Spleen (tissue), 11 donors: ENCODE results near the gene ZNF841. TPM values are rescaled to one million over a fixed set of nuclear protein-coding genes. Genes with fewer than 3 reads are reported as not detected.
"Not testable (repeated sequence)": the region's sequence is repeated elsewhere in the genome, so short reads cannot be mapped to it uniquely, and the experiment has no call there.

ENCODE experiments used
- DNase-seq: peaks from one replicate; pipeline ENCODE4 v3.0.0-alpha.2; 2020
- H3K27ac ChIP-seq, 8 donors: fragments of 200-600 bp; sonication (generic) in 7 of 8; 1 replicate in 4 of 8; 2 replicates in 4 of 8; pipeline versions ENCODE4 v1.5.0 to v1.8.0; 2016 to 2021; ENCODE audit warnings: inconsistent platforms in 4 of 8, mild to moderate bottlenecking in 4 of 8, moderate library complexity in 1 of 8
- H3K27me3 ChIP-seq, 7 donors: fragments of 200-600 bp; sonication (generic) in 6 of 7; replicated peaks in 1 of 7; 1 replicate in 4 of 7; 2 replicates in 3 of 7; pipeline versions ENCODE4 v1.5.0 to v1.8.0; 2016 to 2021; ENCODE audit warnings: inconsistent platforms in 3 of 7, mild to moderate bottlenecking in 1 of 7
- H3K36me3 ChIP-seq, 6 donors: fragments of 200-600 bp; sonication (generic) in 5 of 6; 1 replicate in 4 of 6; 2 replicates in 2 of 6; pipeline versions ENCODE4 v1.5.0 to v1.8.0; 2016 to 2021; ENCODE audit warnings: inconsistent platforms in 2 of 6
- H3K4me1 ChIP-seq, 6 donors: fragments of 200-600 bp; sonication (generic) in 5 of 6; 1 replicate in 3 of 6; 2 replicates in 3 of 6; pipeline versions ENCODE4 v1.5.0 to v1.8.0; 2016 to 2021; ENCODE audit warnings: inconsistent platforms in 3 of 6
- H3K4me3 ChIP-seq, 8 donors: fragments of 200-600 bp; sonication (generic) in 7 of 8; 1 replicate in 4 of 8; 2 replicates in 4 of 8; pipeline versions ENCODE4 v1.5.0 to v1.8.0; 2016 to 2021; ENCODE audit warnings: inconsistent platforms in 4 of 8, mild to moderate bottlenecking in 4 of 8, moderate library complexity in 2 of 8
- H3K9me3 ChIP-seq, 8 donors: fragments of 200-600 bp; sonication (generic) in 7 of 8; 1 replicate in 4 of 8; 2 replicates in 4 of 8; pipeline versions ENCODE4 v1.5.0 to v1.8.0; 2016 to 2021; ENCODE audit warnings: inconsistent platforms in 4 of 8
- POLR2A ChIP-seq, 3 donors: fragments of 450-650 bp; IDR thresholded peaks; one replicate each; pipeline ENCODE4 v1.5.1; 2017; ENCODE audit warnings: antibody characterized with exemption in 3 of 3, mild to moderate bottlenecking in 1 of 3
- POLR2AphosphoS5 ChIP-seq, 3 donors: sonication (generic); formaldehyde crosslinking; IDR thresholded peaks; one replicate each; pipeline ENCODE4 v1.5.1; 2017; ENCODE audit warnings: antibody characterized with exemption in 3 of 3
- WGBS, 5 donors: extraction: QIAGEN DNeasy Blood & Tissue Kit in 3 of 5; methylation state at CpG; one replicate each; pipeline versions ENCODE4 v1.1.5 to v1.1.7; 2013 to 2018; 5-methylcytosine and 5-hydroxymethylcytosine counted together
- intact Hi-C: fragments of 100-400 bp; cut with DNase I; formaldehyde crosslinking; loops from one replicate; pipeline ENCODE4 v1.15.0; 2023; ENCODE audit warnings: low total_unique reads
- polyA plus RNA-seq, 3 donors: library from polyadenylated mRNA; stranded (reverse); fragments of 200-250 nt; gene quantifications; one replicate each; pipeline ENCODE4 v1.2.1, GENCODE V29; 2013
- total RNA-seq, 7 donors: library from RNA; depleted of rRNA in 3 of 7; stranded (reverse); fragments of >200 nt in 3 of 7; fragmentation: NEBNext Ultra II Directional in 4 of 7; extraction: Animal tissue kit (Norgen Biotek cat#: 25700) in 4 of 7; gene quantifications; one replicate each; pipeline versions ENCODE4 v1.1.0 to v1.2.1, GENCODE V29; 2016 to 2021
- TF ChIP-seq, protein P1 (sequence below), 11 experiments: fragments of 200-600 bp in 7 of 11; fragments of 450-650 bp in 4 of 11; sonication (generic) in 4 of 11; IDR thresholded peaks in 8 of 11; conservative IDR thresholded peaks in 3 of 11; 1 replicate in 7 of 11; 2 replicates in 4 of 11; pipeline versions ENCODE4 v1.4.0 to v1.8.0; 2016 to 2021; ENCODE audit warnings: antibody characterized with exemption in 11 of 11, inconsistent platforms in 4 of 11, mild to moderate bottlenecking in 1 of 11
- donor health status: healthy with polysubstance abuse.
- donor health status: DM: no; HTN: no; CAD: no; lungs with moderate emphysema.
- donor health status: DM: no; HTN: no; CAD: no.
- donor health status: Bipolar disorder and iron deficiency.
- donor health status: healthy.
- donor health status: DM: no; HTN: no; CAD: no.
- donor health status: DM: yes; HTN: yes; CAD: no.

Gene ZNF841
- total and polyA plus RNA-seq, 10 donors, result 6.0 to 39.9 (median 28.1) TPM

GRCh38 chr19:52028780-52029123 is 66.8 kb downstream of the ZNF841 start:
- no peak for DNase-seq

DNA sequence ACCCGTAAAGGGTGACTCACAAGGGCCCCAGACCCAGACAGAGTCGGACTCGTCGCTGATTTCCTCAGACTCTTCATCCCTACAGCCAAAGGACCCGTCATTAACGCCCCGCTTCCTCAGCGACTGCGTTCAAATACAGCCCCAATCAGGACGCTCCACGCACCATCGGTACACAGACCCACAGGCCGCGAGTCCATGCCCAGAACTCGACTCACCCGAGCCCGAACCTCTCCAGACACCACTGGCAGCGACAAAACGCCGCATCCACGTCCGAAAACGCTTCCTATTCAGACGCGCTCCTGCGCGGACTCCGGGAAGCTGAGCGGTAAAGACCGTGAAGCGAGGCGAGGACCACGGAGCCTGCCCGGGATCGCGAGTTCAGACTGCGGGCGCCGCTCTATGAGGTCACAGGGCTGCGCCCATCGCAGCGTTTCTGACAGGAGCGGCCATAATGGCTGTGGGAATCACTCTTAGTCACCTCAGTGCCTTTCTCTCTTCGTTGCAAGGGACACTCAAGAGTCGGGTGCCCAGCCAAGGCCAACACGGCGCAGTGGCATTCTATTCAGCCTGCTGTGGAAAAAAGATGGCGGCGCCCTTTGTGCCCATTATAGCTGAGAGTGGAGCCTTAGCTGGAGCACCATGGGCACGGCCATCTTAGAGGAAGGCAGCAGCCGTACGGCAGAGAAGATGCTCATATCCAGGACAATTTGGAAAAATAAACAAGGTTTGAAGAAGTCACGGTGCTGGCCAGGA is 67.4 kb downstream of the ZNF841 start, which contains the start of gene ZNF614:
ZNF614 (minus strand) TSS at position 353 of the 753 bp plus-strand sequence. CDS start 2,634 bp downstream, outside the sequence.
- H3K36me3 ChIP-seq, result peaks cover 10 to 54% (median 29%) of the 10 kb centered on the region in 6 donors
- no peaks in the 10 kb centered on the region for H3K27me3 ChIP-seq
- intact Hi-C loops, result no loop called here
- DNase-seq, result peak; percentile 97
- TF ChIP-seq, protein P1, sequence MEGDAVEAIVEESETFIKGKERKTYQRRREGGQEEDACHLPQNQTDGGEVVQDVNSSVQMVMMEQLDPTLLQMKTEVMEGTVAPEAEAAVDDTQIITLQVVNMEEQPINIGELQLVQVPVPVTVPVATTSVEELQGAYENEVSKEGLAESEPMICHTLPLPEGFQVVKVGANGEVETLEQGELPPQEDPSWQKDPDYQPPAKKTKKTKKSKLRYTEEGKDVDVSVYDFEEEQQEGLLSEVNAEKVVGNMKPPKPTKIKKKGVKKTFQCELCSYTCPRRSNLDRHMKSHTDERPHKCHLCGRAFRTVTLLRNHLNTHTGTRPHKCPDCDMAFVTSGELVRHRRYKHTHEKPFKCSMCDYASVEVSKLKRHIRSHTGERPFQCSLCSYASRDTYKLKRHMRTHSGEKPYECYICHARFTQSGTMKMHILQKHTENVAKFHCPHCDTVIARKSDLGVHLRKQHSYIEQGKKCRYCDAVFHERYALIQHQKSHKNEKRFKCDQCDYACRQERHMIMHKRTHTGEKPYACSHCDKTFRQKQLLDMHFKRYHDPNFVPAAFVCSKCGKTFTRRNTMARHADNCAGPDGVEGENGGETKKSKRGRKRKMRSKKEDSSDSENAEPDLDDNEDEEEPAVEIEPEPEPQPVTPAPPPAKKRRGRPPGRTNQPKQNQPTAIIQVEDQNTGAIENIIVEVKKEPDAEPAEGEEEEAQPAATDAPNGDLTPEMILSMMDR (IDR thresholded peaks at IDR 0.05 in 8 of 11, conservative IDR thresholded peaks at IDR 0.05 in 3 of 11), result no peak
- TF ChIP-seq POLR2A (IDR thresholded peaks at IDR 0.05) (peak in 1 of 3 donors; percentile 46), POLR2AphosphoS5 (IDR thresholded peaks at IDR 0.05) (peak; percentile 93 to 95 (median 93))
- peak within 1 kb of the TSS; percentile 93 to 97 (median 96) for H3K27ac ChIP-seq
- H3K4me3 ChIP-seq, result peak within 1 kb of the TSS; percentile 59 to 83 (median 68)
- H3K9me3 ChIP-seq, result peaks cover 15 to 81% (median 75%) of the 10 kb centered on the region in 8 donors
- 0 to 1% (median 1%) methylated on average over 39 to 53 of the region's 53 CpGs for WGBS, 5 donors
- peaks cover 6 to 26% (median 20%) of the 10 kb centered on the region in 6 donors for H3K4me1 ChIP-seq

More at GRCh38 chr19:52028780-52029123, 66.8 kb downstream of the ZNF841 start:
- TF ChIP-seq POLR2A (IDR thresholded peaks at IDR 0.05) (no peak), POLR2AphosphoS5 (IDR thresholded peaks at IDR 0.05) (no peak)
- TF ChIP-seq, protein P1 (IDR thresholded peaks at IDR 0.05 in 8 of 11, conservative IDR thresholded peaks at IDR 0.05 in 3 of 11), result no peak
- peaks cover 6 to 26% (median 20%) of the 10 kb centered on the region in 6 donors for H3K4me1 ChIP-seq
- intact Hi-C loops, result no loop called here
- peaks cover 18 to 81% (median 75%) of the 10 kb centered on the region in 8 donors for H3K9me3 ChIP-seq
- 17 to 21% (median 21%) methylated on average over 5 of the region's 5 CpGs for WGBS, 5 donors
- peak overlapping the region; percentile 59 to 83 (median 68) for H3K4me3 ChIP-seq
- H3K27me3 ChIP-seq, result no peaks in the 10 kb centered on the region
- H3K27ac ChIP-seq, result peak overlapping the region; percentile 93 to 97 (median 96)
- H3K36me3 ChIP-seq, result peaks cover 7 to 54% (median 26%) of the 10 kb centered on the region in 6 donors

DNA sequence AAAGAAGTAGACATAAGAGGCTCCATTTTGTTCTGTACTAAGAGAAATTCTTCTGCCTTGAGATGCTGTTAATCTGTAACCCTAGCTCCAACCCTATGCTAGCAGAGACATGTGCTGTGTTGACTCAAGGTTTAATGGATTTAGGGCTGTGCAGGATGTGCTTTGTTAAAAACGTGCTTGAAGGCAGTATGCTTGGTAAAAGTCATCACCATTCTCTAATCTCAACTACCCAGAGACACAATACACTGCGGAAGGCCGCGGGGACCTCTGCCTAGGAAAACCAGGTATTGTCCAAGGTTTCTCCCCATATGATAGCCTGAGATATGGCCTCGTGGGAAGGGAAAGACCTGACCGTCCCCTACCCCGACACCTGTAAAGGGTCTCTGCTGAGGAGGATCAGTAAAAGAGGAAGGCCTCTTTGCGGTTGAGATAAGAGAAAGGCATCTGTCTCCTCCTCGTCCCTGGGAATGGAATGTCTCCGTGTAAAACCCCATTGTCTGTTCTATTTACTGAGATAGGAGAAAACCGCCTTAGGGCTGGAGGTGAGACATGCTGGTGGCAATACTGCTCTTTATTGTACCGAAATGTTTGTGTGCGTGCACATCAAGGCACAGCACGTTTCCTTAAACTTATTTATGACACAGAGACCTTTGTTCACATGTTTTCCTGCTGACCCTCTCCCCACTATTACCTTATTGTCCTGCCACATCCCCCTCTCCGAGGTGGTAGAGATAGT is 69.1 kb downstream of the ZNF841 start:
- Histone ChIP-seq H3K36me3 (peaks cover 11 to 58% (median 46%) of the 10 kb centered on the region in 6 donors), H3K4me3 (peak overlapping the region in 1 of 8 donors; percentile 76), H3K4me1 (peaks cover 6 to 26% (median 20%) of the 10 kb centered on the region in 6 donors), H3K9me3 (peaks cover 8 to 81% (median 75%) of the 10 kb centered on the region in 8 donors)
- intact Hi-C loops, DNase-seq, H3K27ac ChIP-seq, H3K27me3 ChIP-seq: not testable (repeated sequence)
- WGBS, 5 donors, result 93 to 96% (median 94%) methylated on average over 15 of the region's 15 CpGs

GRCh38 chr19:52024478-52024877 is 71.1 kb downstream of the ZNF841 start:
- H3K27ac ChIP-seq, H3K27me3 ChIP-seq, intact Hi-C loops, H3K4me3 ChIP-seq, DNase-seq: not testable (repeated sequence)
- 95 to 99% (median 97%) methylated on average over 4 of the region's 4 CpGs for WGBS, 5 donors
- peaks cover 6 to 26% (median 20%) of the 10 kb centered on the region in 6 donors for H3K4me1 ChIP-seq
- H3K9me3 ChIP-seq, result peaks cover 6 to 81% (median 76%) of the 10 kb centered on the region in 8 donors
- H3K36me3 ChIP-seq, result peaks cover 13 to 76% (median 66%) of the 10 kb centered on the region in 6 donors
